MM.1S (cell line): Measurements from ENCODE around the gene SH3PXD2B.

Source experiments
- EZH2 ChIP-seq: fragments of 300-600 bp; sonication (generic); optimal IDR thresholded peaks from 2 replicates; pipeline ENCODE3; 2017; ENCODE audit warnings: low read depth, mild to moderate bottlenecking, antibody characterized with exemption, low read length, mixed read lengths
- TF ChIP-seq, protein P1 (sequence below): fragments of 300-600 bp; sonication (generic); IDR thresholded peaks from 2 replicates; pipeline ENCODE4 v1.5.1; 2016; ENCODE audit warnings: antibody characterized with exemption, low read length, mixed read lengths

DNA sequence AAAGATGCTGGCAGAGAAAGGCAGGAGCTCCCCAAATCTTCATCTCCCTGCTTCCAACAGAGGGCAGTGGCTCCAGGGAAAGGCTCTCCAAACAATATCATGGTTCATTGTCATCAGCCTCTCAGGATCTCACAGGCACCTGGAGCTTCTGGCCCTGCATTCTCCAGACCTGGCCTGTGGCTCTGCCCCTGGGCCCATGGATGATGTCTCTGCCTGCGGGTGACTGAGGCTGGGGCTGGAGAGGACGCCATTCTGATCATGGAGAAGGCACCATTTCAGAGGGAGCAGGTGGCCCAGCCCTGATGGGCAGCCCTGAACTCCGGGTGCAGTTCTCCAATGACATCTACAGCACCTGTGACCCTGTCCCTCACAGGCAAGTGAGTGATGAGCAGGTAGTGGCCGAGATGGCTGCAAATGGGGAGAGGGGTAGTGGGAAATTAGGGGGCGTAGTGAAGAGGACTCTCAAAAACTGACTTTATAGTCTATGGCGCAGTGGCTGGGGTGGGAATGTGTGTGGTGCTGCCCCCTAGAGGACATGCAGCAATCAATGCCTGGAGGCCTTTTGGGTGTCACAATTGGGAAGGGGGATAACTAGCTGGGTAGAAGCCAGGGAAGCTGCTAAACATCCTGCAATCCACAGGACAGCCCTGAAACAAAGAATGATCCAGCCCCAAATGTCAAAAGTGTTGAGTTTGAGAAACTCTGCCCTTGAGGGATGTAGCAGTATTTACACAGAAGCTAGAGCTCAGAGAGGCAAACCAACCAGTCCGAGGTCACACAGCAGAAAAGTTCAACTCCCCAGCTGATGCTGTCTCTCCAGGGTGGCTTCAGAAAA is 3.2 kb downstream of the SH3PXD2B start:
- TF ChIP-seq, protein P1, sequence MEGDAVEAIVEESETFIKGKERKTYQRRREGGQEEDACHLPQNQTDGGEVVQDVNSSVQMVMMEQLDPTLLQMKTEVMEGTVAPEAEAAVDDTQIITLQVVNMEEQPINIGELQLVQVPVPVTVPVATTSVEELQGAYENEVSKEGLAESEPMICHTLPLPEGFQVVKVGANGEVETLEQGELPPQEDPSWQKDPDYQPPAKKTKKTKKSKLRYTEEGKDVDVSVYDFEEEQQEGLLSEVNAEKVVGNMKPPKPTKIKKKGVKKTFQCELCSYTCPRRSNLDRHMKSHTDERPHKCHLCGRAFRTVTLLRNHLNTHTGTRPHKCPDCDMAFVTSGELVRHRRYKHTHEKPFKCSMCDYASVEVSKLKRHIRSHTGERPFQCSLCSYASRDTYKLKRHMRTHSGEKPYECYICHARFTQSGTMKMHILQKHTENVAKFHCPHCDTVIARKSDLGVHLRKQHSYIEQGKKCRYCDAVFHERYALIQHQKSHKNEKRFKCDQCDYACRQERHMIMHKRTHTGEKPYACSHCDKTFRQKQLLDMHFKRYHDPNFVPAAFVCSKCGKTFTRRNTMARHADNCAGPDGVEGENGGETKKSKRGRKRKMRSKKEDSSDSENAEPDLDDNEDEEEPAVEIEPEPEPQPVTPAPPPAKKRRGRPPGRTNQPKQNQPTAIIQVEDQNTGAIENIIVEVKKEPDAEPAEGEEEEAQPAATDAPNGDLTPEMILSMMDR = peak; percentile 74
- no peak for TF ChIP-seq EZH2
